GM21737 (cell line): ENCODE data around the gene TIAM2.
"Not testable (repeated sequence)": the region's sequence is repeated elsewhere in the genome, so short reads cannot be mapped to it uniquely, and the experiment has no call there.

ENCODE experiments used
- ATAC-seq: cut with Tn5 transposase; IDR thresholded peaks from one replicate; pipeline ENCODE4 v1.9.1; 2021; ENCODE audit warnings: mild to moderate bottlenecking, moderate library complexity; ENCODE audit not compliant: unreplicated experiment

Gene TIAM2

DNA sequence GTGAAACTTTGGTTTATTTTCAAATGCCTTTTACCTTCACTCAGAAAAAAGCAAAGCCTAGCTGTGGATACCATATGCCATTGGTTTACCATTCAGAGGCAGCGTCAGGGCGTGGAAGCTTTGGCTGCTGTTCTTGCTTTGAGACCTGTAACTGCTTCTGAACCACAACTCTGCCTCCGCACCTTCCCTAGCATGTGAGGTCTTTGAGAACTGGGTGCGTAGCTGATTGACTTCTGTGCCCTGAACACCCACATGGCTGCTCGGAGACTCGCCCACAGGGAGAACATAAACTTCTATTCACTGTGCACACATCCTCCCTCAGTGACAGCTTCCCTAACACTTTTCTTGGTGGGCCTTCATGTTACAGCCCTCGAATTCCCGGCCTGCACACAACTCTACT, 257.5 kb downstream of the TIAM2 start:
- no peak for ATAC-seq

GRCh38 chr6:155253337-155253736, 258.2 kb downstream of the TIAM2 start:
- no peak for ATAC-seq

DNA sequence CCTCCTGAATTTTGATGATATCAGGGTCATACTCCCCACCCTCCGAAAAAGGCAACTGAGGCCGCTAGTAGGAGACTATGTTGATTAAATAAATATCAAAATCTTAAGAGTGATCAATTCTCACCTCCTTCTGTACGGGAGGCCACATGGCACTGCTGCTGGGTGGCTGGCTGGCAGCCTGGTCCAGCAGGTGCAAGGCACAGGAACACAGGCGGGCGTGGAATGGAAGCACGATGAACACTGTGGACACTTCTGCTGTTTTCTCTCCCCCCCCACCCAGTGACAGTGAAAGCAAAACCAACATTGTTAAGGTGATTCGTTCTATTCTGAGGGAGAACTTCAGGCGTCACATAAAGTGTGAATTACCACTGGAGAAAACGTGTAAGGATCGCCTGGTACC, 259.0 kb downstream of the TIAM2 start:
- no peak for ATAC-seq

DNA sequence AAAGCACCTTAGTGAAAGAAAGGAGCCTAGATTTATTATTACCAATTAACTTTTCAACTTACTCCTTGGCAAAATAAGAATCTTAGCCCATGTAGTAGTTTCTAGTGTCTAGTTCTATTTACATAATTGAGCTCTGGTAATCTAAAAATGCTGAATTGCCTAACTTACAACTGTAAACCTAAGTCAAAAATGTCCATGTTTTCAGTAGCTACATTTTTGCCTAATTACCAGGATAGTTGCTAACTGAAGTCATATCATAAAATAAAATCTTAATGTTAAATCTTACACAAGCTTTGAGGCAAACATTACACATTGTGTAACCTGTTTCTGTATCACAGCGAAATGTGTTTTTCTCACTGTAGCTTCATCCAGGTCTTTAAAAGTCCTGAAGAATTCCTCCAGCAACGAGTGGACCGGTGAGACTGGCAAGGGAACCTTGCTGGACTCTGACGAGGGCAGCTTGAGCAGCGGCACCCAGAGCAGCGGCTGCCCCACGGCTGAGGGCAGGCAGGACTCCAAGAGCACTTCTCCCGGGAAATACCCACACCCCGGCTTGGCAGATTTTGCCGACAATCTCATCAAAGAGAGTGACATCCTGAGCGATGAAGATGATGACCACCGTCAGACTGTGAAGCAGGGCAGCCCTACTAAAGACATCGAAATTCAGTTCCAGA, 261.1 kb downstream of the TIAM2 start:
- no peak for ATAC-seq

DNA sequence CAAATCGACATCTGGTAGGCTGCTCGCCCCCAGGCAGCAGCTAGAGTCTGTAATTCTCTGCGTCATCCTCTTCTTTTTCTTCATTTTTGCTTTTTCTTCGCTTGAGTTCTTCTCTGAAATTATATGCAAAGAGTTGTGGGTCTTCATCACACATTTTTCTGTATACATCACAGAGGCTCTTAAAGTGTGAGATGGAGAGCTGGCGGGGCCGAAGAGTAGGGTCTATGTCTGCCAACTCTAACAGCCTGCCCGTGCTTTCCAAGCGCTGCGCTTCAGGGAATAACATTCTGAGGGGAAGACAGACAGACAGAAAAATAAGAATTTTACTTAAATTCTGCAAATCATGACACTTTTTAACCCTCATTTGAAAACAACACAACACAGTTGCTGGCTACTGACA, 262.7 kb downstream of the TIAM2 start:
- ATAC-seq = no peak

- no peak for ATAC-seq
Measured at GRCh38 chr6:155259204-155259603, 264.1 kb downstream of the TIAM2 start.

DNA sequence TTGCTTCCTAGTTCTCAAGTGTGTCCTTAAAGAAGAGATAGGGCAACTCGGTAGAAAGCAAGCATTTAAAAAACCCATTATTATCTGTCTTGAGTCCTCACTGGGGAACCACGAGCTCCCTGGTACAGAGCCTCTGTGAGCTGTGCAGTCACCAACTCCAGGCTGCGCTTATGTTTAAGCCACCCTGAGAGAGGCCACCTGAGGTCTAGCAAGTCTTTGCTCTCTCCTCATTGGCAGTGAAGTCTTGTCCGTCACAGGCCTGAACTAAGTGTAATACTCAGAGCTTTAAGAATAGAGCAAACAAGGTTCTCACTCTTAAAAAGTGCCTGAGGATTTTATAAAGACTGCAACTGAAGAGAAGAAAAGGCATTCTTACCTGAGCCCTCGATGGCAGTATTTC, 264.8 kb downstream of the TIAM2 start:
- ATAC-seq = no peak

GRCh38 chr6:155260686-155261085, 265.6 kb downstream of the TIAM2 start:
- ATAC-seq = peak; percentile 63

- no peak for ATAC-seq
Measured at GRCh38 chr6:155261111-155261900, 266.2 kb downstream of the TIAM2 start.

- ATAC-seq = no peak
Measured at GRCh38 chr6:155262655-155263054, 267.5 kb downstream of the TIAM2 start.

GRCh38 chr6:155263373-155264063, 268.4 kb downstream of the TIAM2 start, which contains the start of gene CLDN20:
Gene CLDN20 (plus strand): TSS chr6:155264013. CDS start chr6:155275720, 11,707 bp downstream.
- ATAC-seq = no peak

DNA sequence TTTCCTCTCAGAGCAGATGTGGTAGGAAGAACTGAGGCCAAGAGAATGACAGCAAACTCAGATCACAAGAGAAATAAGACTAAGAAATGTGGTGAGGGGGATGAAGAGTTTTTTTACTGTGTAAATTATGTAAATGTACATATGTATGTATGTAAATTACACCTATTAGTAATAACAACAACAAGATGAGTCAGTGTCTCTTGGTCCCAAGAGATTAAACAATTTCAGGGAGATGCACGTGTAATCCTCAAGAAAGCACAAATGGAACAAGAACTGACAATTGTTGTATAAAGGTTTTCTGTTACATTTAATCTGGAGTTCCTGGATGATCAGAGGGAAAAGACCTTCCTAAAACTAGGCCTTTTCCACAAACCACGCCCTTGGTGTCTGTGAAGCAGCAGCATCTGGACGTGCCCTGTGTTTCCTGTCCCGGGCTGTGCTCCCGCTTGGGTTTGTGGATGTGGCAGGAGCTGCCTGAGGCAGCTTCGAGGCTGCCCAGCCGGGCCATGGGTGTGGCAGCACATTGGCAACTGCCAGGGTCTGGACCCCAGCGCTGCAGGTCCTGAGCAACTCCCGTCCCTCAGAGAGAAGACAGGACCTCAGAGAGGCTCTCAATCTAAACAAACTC, 269.7 kb downstream of the TIAM2 start:
- ATAC-seq = no peak

DNA sequence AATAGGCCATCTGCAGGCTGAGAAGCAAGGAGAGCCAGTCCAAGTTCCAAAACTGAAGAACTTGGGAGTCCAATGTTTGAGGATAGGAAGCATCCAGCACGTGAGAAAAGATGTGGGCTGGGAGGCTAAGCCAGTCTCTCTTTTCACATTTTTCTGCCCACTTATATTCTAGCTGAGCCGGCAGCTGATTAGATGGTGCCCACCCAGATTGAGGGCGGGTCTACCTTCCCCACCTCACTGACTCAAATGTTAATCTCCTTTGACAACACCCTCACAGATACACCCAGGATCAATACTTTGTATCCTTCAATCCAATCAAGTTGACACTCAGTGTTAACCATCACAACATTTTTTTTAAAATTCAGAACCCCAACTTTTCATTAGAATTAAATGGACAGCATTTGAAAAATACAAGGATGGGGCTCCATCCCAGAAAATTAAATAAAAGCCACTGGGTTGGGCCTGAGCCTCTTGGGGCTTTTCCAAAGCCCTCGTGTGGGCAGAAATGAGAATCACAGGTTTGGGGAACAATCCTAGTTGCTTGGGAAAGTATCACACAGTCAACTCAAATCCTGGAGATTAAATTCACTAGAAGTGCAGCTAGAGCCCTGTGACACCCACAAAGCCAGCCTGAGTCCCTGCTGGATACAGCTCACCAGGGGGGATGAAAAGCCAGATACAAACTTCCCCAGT, 270.9 kb downstream of the TIAM2 start:
- no peak for ATAC-seq

GRCh38 chr6:155267411-155267810, 272.3 kb downstream of the TIAM2 start:
- no peak for ATAC-seq

- ATAC-seq = not testable (repeated sequence)
Measured at GRCh38 chr6:155268088-155268867, 273.2 kb downstream of the TIAM2 start.

- ATAC-seq = no peak
Measured at GRCh38 chr6:155269765-155270164, 274.6 kb downstream of the TIAM2 start.

- ATAC-seq = no peak
Measured at GRCh38 chr6:155270561-155271091, 275.5 kb downstream of the TIAM2 start.

GRCh38 chr6:155271145-155271544, 276.0 kb downstream of the TIAM2 start:
- no peak for ATAC-seq

DNA sequence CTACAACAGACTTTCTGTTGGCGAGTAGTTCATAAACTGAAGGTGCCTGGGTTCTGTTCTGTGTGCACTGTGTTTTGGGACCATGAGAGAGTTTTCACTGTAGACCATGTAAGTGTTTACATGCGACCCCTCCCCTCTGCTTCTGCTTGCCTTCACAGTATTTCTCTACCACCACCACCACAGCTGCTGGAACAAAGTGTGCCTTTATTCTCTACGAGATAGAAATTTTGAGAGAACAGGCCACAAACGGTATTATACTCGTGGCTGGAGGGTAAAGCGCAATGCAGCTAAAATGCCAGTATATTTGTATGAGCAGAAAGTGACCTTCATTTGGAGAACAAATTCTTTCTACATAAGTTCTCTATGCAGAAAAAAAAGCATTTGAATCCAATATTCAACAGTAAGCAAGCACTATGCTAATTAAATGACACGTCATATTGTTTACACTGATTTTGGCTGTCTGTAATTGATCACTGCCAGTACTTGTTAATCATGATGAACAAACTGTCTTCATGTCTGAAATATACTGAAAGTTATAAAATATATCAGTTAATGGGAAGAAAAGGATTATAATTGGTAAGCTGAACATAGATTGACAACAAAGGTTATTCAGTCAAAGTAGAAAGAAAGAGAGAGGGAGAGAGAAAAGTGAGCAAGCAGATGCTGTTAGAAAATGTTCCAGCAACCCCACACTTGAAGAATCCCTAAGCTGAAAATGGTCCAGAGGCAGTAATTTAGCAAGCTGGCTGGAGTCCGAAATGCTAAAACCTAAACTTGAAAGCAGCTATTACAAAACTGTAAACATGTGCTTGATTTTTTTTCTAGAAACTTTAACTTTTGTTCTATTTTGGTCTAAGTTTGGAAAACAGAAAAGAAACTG, 277.5 kb downstream of the TIAM2 start:
- no peak for ATAC-seq
